Lung (tissue), 12 donors: Measurements from ENCODE around the gene FZD10. TPM values are rescaled to one million over a fixed set of nuclear protein-coding genes. Genes with fewer than 3 reads are reported as not detected.

Source experiments
- ATAC-seq: fragments of 200-7000 bp; cut with Tn5 transposase; one replicate; pipeline ENCODE4 v1.9.1; 2020; ENCODE audit warnings: moderate number of reproducible peaks; ENCODE audit not compliant: insufficient read depth, low FRiP score
- DNase-seq, 3 donors: peaks; one replicate each; pipeline ENCODE4 v3.0.0-alpha.2; 2013 to 2017
- H3K27ac ChIP-seq, 2 donors: one replicate each; pipeline ENCODE4 v1.5.1; 2013; ENCODE audit warnings: mild to moderate bottlenecking in 2 of 2, moderate library complexity in 2 of 2, control low read depth in 1 of 2, inconsistent platforms in 1 of 2, low read depth in 1 of 2, low read length in 1 of 2
- H3K27me3 ChIP-seq, 3 donors: one replicate each; pipeline ENCODE4 v1.5.1; 2013; ENCODE audit warnings: low read length in 2 of 3; ENCODE audit not compliant: control insufficient read depth in 3 of 3, insufficient read depth in 3 of 3
- H3K36me3 ChIP-seq, 4 donors: one replicate each; pipeline ENCODE4 v1.5.1; 2013; ENCODE audit warnings: low read length in 4 of 4, mild to moderate bottlenecking in 1 of 4, moderate library complexity in 1 of 4; ENCODE audit not compliant: control insufficient read depth in 4 of 4, insufficient read depth in 4 of 4
- H3K4me1 ChIP-seq, 5 donors: one replicate each; pipeline ENCODE4 v1.5.1; 2013; ENCODE audit warnings: low read length in 5 of 5, mild to moderate bottlenecking in 2 of 5, moderate library complexity in 1 of 5; ENCODE audit not compliant: control insufficient read depth in 5 of 5, insufficient read depth in 5 of 5
- H3K4me3 ChIP-seq: one replicate; pipeline ENCODE4 v1.5.1; 2013; ENCODE audit warnings: mild to moderate bottlenecking, control low read depth, moderate library complexity
- H3K9ac ChIP-seq, 2 donors: one replicate each; pipeline ENCODE4 v1.5.1; 2013; ENCODE audit warnings: low read length in 2 of 2, control low read depth in 1 of 2; ENCODE audit not compliant: insufficient read depth in 1 of 2
- H3K9me3 ChIP-seq, 4 donors: one replicate each; pipeline ENCODE4 v1.5.1; 2013; ENCODE audit warnings: low read length in 3 of 4, mild to moderate bottlenecking in 1 of 4, moderate library complexity in 1 of 4; ENCODE audit not compliant: control insufficient read depth in 4 of 4, insufficient read depth in 3 of 4
- WGBS, 2 donors: extraction: QIAGEN DNeasy Blood & Tissue Kit; methylation state at CpG; one replicate each; pipeline ENCODE4 v1.1.7; 2013; 5-methylcytosine and 5-hydroxymethylcytosine counted together
- polyA plus RNA-seq, 2 donors: library from polyadenylated mRNA; stranded (reverse); fragments of 200-250 nt; gene quantifications; one replicate each; pipeline ENCODE4 v1.2.1, GENCODE V29; 2013
- total RNA-seq, 2 donors: library from RNA; depleted of rRNA in 1 of 2; stranded (reverse); fragments of >200 nt in 1 of 2; gene quantifications; one replicate each; pipeline ENCODE4 v1.2.1, GENCODE V29; 2014 to 2021
- TF ChIP-seq, protein P1 (sequence below): IDR thresholded peaks from 2 replicates; pipeline ENCODE4 v1.5.1; 2012; ENCODE audit warnings: mild to moderate bottlenecking; ENCODE audit errors: control extremely low read depth, extremely low read depth
- donor health status: control.
- donor health status: control.
- donor health status: Bipolar disorder and iron deficiency.
- donor health status: healthy.
- donor health status: DM: yes; HTN: yes; CAD: no.

FZD10 gene
- total and polyA plus RNA-seq, 4 donors = 0.49 to 1.8 (median 1.1) TPM

DNA sequence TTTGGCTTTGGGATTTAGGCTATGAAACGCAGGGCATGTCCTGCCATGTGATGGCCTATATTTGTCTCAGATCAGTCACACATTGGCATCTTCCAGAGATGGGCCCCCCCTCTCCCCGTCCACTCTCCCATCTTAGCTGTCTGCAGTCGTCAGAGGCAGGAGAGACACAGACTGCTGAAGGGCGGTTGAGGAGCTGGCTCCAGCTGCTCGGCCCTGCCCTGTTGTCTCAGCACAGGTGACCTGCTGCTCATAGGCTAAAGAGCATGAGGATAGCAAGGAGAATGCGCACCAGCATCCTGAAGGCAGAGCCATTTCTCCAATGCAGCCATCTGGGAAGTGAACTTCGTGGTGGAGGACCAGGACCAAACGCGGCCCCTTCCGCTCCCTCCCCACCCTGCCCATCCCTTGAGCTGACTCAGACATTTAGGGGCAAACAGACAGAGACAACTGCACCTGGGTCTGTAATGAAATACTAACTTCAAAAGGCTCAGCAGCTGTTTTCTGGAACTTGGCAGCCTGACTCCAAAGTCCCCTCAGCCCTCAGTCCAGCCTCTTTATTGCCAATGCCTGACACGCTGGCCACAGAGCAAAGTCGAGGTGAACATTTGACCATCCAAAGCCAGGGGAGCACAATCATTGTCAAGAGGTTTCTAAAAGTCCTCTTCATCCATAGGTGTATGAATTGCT, 22.3 kb downstream of the FZD10 start:
- 84 to 92% methylated on average over 12 of the region's 12 CpGs for WGBS, 2 donors
- Histone ChIP-seq H3K36me3 (no peaks in the 10 kb centered on the region), H3K4me1 (no peaks in the 10 kb centered on the region), H3K9ac (no peak overlapping the region), H3K4me3 (no peak overlapping the region), H3K9me3 (peaks cover 0 to 5% (median 1%) of the 10 kb centered on the region in 4 donors), H3K27me3 (peaks cover 0 to 2% (median 2%) of the 10 kb centered on the region in 3 donors), H3K27ac (no peak overlapping the region)
- DNase-seq = no peak
- TF ChIP-seq, protein P1, sequence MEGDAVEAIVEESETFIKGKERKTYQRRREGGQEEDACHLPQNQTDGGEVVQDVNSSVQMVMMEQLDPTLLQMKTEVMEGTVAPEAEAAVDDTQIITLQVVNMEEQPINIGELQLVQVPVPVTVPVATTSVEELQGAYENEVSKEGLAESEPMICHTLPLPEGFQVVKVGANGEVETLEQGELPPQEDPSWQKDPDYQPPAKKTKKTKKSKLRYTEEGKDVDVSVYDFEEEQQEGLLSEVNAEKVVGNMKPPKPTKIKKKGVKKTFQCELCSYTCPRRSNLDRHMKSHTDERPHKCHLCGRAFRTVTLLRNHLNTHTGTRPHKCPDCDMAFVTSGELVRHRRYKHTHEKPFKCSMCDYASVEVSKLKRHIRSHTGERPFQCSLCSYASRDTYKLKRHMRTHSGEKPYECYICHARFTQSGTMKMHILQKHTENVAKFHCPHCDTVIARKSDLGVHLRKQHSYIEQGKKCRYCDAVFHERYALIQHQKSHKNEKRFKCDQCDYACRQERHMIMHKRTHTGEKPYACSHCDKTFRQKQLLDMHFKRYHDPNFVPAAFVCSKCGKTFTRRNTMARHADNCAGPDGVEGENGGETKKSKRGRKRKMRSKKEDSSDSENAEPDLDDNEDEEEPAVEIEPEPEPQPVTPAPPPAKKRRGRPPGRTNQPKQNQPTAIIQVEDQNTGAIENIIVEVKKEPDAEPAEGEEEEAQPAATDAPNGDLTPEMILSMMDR = no peak
- no peak for ATAC-seq

DNA sequence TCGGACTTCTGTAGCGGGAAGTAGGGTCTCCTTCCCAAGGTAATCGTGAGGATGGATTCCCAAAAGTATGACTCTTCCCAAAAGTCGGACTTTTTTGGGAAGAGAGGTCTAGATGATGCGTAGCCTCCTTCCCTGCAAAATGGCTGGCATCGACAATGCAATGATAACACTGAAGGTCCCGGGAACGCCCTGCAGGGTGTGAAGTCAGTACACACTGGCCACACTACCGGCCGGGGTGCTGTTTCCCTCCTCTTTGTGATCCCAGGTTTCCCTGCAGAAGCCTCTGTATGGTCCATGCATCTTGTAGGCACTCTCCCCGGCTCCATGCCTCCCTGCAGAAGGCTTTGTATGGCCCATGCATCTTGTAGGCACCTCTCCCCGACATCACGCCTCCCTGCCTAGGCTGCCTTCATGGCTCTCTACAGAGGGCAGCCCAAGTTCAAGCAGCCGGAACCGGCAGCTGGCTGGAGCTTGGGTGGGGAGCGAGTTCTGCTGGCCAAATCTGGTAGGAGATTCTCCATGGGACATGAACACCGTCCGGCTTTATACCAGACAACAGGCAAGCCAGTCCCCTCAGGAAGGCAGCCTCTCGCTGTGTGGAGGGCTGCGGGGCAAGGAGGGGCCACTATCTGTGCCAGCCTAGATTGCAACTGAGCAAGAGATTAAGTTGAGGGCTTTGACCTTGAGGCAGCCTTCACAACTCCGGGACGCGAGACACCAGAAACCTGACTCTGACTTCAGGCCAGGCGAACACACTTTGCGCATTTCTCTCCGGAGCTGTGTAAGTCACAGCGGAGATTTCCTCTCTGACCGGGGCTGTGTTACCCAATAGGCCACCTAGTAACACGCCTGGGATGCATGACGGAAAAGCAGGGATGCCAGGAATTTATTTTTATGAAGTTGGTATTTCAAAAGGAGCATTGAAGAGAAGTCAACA, 23.5 kb downstream of the FZD10 start:
- Histone ChIP-seq H3K36me3 (no peaks in the 10 kb centered on the region), H3K27ac (no peak overlapping the region), H3K27me3 (peaks cover 0 to 2% (median 2%) of the 10 kb centered on the region in 3 donors), H3K9me3 (peaks cover 0 to 5% (median 1%) of the 10 kb centered on the region in 4 donors), H3K9ac (no peak overlapping the region), H3K4me1 (no peaks in the 10 kb centered on the region), H3K4me3 (no peak overlapping the region)
- no peak for ATAC-seq
- no peak for DNase-seq
- 90% methylated on average over 30 of the region's 30 CpGs for WGBS, 2 donors
- TF ChIP-seq, protein P1 = no peak

DNA sequence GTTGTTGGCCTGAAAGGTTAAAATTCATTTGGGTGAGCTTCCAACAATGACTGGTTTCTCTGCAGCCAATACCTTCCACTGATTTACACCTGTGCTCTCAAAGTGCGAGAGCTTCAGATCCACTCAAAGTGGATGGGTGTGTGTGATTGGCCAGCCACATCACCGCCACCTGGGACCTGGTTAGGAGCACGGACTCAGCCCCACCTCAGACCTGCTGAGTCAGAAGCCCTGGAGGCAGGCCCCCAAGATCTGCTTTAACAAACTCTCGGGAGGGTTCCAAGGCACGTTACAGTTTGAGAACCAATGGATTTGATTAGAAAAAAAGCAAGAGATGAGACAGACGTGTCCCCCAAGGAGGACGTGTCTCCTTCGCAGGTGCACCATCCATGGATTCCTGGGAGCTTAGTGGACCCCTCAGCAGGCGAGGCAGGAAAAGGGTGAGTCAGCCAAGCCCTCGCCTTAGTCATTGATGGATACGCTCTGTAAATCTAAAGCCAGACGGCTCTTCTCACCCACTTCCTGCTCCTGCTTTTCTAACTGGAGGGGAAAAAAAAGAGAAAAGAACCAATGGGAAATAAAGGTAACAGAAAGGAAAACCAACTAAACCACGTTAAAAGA, 24.5 kb downstream of the FZD10 start:
- ATAC-seq = no peak

More for the DNA sequence above, 24.5 kb downstream of the FZD10 start:
- TF ChIP-seq, protein P1 = no peak
- H3K27me3 ChIP-seq = peaks cover 0 to 8% (median 2%) of the 10 kb centered on the region in 3 donors
- WGBS, 2 donors = 31 to 37% methylated on average over 13 of the region's 13 CpGs
- DNase-seq = no peak
- no peaks in the 10 kb centered on the region for H3K36me3 ChIP-seq
- no peaks in the 10 kb centered on the region for H3K4me1 ChIP-seq
- no peak overlapping the region for H3K9ac ChIP-seq
- H3K27ac ChIP-seq = no peak overlapping the region
- no peak overlapping the region for H3K4me3 ChIP-seq
- peaks cover 0 to 3% (median 1%) of the 10 kb centered on the region in 4 donors for H3K9me3 ChIP-seq
